ENCODE data around the gene OXNAD1. TPM values are rescaled to one million over a fixed set of nuclear protein-coding genes. Genes with fewer than 3 reads are reported as not detected.

Gene OXNAD1
- total RNA-seq, 1 donor from 2014 or later: 26.6 TPM

DNA sequence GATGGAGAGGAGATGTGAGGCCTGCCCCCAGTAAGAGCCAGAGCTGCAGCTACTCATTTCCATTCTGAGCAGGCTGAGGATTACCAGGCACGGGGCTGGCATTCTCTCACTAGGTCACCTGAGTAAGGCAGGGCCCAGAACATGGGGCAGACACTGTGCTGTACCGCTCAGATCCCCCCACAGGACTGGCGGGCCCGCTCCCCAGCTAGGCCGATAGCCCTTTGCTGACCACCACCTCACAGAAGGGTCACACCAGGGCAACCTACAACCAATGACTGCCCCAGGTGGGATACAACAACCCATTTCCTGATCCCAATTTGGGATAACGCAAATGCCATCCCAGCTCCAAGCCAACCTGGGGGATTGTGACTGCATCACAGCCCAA lies 52.5 kb downstream of the OXNAD1 start:
- H3K9ac ChIP-seq (ENCODE audit: low read depth in 1 of 3, low read length in 3 of 3): no peak overlapping the region
- peaks cover 16 to 48% (median 41%) of the 10 kb centered on the region in 3 donors for H3K36me3 ChIP-seq (ENCODE audit: control insufficient read depth in 3 of 3, insufficient read depth in 3 of 3, low read length in 3 of 3)
- peaks cover 7 to 15% (median 9%) of the 10 kb centered on the region in 3 donors for H3K4me1 ChIP-seq (ENCODE audit: control insufficient read depth in 3 of 3, insufficient read depth in 3 of 3, low read length in 3 of 3)
- no peak overlapping the region for H3K27ac ChIP-seq (ENCODE audit: low read depth, low read length)
- H3K27me3 ChIP-seq (ENCODE audit: control insufficient read depth in 3 of 3, insufficient read depth in 3 of 3, low read length in 3 of 3): no peaks in the 10 kb centered on the region
- H3K4me3 ChIP-seq (ENCODE audit: low read length in 3 of 3): no peak overlapping the region
- H3K9me3 ChIP-seq (ENCODE audit: control insufficient read depth in 3 of 3, low read length in 3 of 3): no peaks in the 10 kb centered on the region

DNA sequence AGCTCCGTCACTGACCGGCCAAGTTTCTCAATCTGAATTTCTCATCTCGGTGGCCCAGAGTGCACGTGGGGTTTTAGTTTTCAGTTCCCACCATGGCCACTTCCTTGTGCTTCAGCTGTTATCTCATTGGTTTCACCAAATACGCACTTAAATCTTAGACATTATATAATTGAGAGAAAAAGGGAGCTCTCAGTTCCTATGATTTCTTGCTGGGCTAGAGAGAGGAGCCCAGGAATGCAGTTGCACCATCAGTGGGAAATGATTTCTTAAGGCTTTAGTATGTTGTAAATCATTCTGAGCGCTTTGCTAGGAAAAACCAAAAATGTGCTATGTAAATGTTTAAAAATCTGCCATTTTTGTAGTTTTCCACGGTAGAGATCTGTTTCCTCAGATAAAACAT lies 53.2 kb downstream of the OXNAD1 start:
- H3K4me3 ChIP-seq (ENCODE audit: low read length in 3 of 3): no peak overlapping the region
- H3K4me1 ChIP-seq (ENCODE audit: control insufficient read depth in 3 of 3, insufficient read depth in 3 of 3, low read length in 3 of 3): peaks cover 3 to 14% (median 8%) of the 10 kb centered on the region in 3 donors
- no peak overlapping the region for H3K9ac ChIP-seq (ENCODE audit: low read depth in 1 of 3, low read length in 3 of 3)
- H3K27me3 ChIP-seq (ENCODE audit: control insufficient read depth in 3 of 3, insufficient read depth in 3 of 3, low read length in 3 of 3): no peaks in the 10 kb centered on the region
- H3K27ac ChIP-seq (ENCODE audit: low read depth, low read length): no peak overlapping the region
- H3K36me3 ChIP-seq (ENCODE audit: control insufficient read depth in 3 of 3, insufficient read depth in 3 of 3, low read length in 3 of 3): peaks cover 19 to 53% (median 42%) of the 10 kb centered on the region in 3 donors
- no peaks in the 10 kb centered on the region for H3K9me3 ChIP-seq (ENCODE audit: control insufficient read depth in 3 of 3, low read length in 3 of 3)

DNA sequence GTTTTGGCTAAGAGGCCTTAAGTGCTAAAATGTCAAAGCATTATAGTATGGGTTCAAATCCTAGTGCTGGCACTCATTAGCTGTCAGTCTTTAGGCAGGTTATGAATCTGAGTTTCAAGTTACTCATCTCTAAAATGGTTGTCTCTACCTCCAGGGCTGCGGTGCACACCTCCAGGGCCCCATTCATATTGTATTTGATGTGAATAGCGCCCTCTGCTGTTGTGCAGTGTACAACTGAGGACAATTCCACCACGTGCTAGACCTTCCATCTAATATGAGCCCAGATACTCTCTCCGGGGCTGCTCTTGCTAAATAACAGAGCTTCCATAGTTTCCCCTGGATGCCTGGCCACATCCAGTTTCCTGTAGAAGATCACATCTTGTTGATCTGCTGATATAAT lies 54.3 kb downstream of the OXNAD1 start:
- H3K4me1 ChIP-seq (ENCODE audit: control insufficient read depth in 3 of 3, insufficient read depth in 3 of 3, low read length in 3 of 3): peaks cover 0 to 14% (median under 1%) of the 10 kb centered on the region in 3 donors
- H3K36me3 ChIP-seq (ENCODE audit: control insufficient read depth in 3 of 3, insufficient read depth in 3 of 3, low read length in 3 of 3): peaks cover 26 to 53% (median 47%) of the 10 kb centered on the region in 3 donors
- H3K27ac ChIP-seq (ENCODE audit: low read depth, low read length): no peak overlapping the region

DNA sequence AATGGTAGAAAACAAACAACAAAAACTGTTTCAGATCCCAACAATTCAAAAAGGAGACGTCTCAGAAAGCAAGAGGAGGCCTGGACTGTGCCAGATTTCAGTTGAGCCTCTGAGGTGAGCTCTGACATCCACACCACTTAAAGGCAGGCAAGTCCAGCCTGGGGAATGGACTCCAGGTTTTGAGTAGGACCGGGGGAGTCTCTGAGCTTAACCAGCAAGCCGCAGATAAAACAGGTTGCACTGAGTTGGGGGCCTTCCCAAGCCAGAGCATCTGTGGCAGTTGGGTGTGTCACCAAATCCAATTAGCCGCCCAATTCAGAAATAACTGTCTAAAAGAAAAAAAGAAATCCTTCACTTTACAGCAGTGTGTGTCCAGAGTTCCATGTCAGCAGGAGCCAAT lies 54.7 kb downstream of the OXNAD1 start:
- Histone ChIP-seq H3K36me3 (ENCODE audit: control insufficient read depth in 3 of 3, insufficient read depth in 3 of 3, low read length in 3 of 3) (peaks cover 26 to 53% (median 47%) of the 10 kb centered on the region in 3 donors), H3K27me3 (ENCODE audit: control insufficient read depth in 3 of 3, insufficient read depth in 3 of 3, low read length in 3 of 3) (no peaks in the 10 kb centered on the region), H3K9ac (ENCODE audit: low read depth in 1 of 3, low read length in 3 of 3) (no peak overlapping the region), H3K4me3 (ENCODE audit: low read length in 3 of 3) (no peak overlapping the region), H3K27ac (ENCODE audit: low read depth, low read length) (no peak overlapping the region), H3K4me1 (ENCODE audit: control insufficient read depth in 3 of 3, insufficient read depth in 3 of 3, low read length in 3 of 3) (peaks cover 0 to 14% (median 0%) of the 10 kb centered on the region in 3 donors), H3K9me3 (ENCODE audit: control insufficient read depth in 3 of 3, low read length in 3 of 3) (no peaks in the 10 kb centered on the region)

More for the DNA sequence above, 54.3 kb downstream of the OXNAD1 start:
- Histone ChIP-seq H3K9me3 (ENCODE audit: control insufficient read depth in 3 of 3, low read length in 3 of 3) (no peaks in the 10 kb centered on the region), H3K9ac (ENCODE audit: low read depth in 1 of 3, low read length in 3 of 3) (no peak overlapping the region), H3K4me3 (ENCODE audit: low read length in 3 of 3) (no peak overlapping the region), H3K27me3 (ENCODE audit: control insufficient read depth in 3 of 3, insufficient read depth in 3 of 3, low read length in 3 of 3) (no peaks in the 10 kb centered on the region)

DNA sequence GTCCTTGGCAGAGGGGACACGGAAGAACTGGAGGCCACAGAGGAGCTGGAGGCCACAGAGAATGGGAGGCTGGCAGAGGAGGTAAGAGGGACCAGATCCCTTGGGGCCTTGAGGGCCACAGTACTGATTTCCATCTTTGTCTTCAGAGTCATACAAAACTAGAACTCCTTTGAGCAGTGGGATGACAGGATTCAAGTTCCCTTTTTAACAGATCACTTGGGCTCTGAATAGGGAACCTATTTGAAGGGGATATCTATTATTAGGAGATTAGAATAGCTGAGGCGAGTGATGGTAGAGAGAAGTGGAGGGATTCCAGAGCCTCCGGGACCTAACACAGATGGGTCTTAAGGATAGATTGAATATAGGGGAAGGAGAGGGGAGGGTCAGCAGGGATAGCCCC lies 55.7 kb downstream of the OXNAD1 start:
- Histone ChIP-seq H3K27ac (ENCODE audit: low read depth, low read length) (no peak overlapping the region), H3K27me3 (ENCODE audit: control insufficient read depth in 3 of 3, insufficient read depth in 3 of 3, low read length in 3 of 3) (no peaks in the 10 kb centered on the region), H3K4me3 (ENCODE audit: low read length in 3 of 3) (no peak overlapping the region), H3K9ac (ENCODE audit: low read depth in 1 of 3, low read length in 3 of 3) (no peak overlapping the region), H3K36me3 (ENCODE audit: control insufficient read depth in 3 of 3, insufficient read depth in 3 of 3, low read length in 3 of 3) (peaks cover 32 to 56% (median 54%) of the 10 kb centered on the region in 3 donors), H3K4me1 (ENCODE audit: control insufficient read depth in 3 of 3, insufficient read depth in 3 of 3, low read length in 3 of 3) (peaks cover 0 to 14% (median 0%) of the 10 kb centered on the region in 3 donors), H3K9me3 (ENCODE audit: control insufficient read depth in 3 of 3, low read length in 3 of 3) (no peaks in the 10 kb centered on the region)

DNA sequence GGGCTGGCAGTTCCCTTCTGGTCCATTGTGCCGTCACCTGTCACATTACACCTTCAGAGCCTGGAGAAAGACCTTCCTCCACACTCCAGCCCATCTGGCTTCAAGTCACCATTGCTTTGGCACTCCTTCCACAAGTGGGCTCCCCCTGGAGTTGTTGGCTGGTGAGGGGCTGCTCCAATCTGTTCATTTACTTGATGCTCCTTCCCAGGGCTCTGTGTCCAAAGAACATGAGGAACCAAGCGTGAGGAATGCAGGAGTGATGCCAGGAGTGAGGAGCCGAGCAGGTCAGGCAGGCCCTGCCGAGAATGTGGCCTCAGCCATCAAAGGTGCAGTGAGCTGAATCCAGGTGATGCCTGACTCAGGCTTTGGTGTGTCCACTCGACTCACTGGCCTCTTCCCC lies 57.2 kb downstream of the OXNAD1 start:
- Histone ChIP-seq H3K4me1 (ENCODE audit: control insufficient read depth in 3 of 3, insufficient read depth in 3 of 3, low read length in 3 of 3) (peaks cover 0 to 14% (median 0%) of the 10 kb centered on the region in 3 donors), H3K9me3 (ENCODE audit: control insufficient read depth in 3 of 3, low read length in 3 of 3) (no peaks in the 10 kb centered on the region), H3K27ac (ENCODE audit: low read depth, low read length) (no peak overlapping the region), H3K36me3 (ENCODE audit: control insufficient read depth in 3 of 3, insufficient read depth in 3 of 3, low read length in 3 of 3) (peaks cover 29 to 51% (median 47%) of the 10 kb centered on the region in 3 donors), H3K4me3 (ENCODE audit: low read length in 3 of 3) (no peak overlapping the region), H3K27me3 (ENCODE audit: control insufficient read depth in 3 of 3, insufficient read depth in 3 of 3, low read length in 3 of 3) (no peaks in the 10 kb centered on the region), H3K9ac (ENCODE audit: low read depth in 1 of 3, low read length in 3 of 3) (no peak overlapping the region)

DNA sequence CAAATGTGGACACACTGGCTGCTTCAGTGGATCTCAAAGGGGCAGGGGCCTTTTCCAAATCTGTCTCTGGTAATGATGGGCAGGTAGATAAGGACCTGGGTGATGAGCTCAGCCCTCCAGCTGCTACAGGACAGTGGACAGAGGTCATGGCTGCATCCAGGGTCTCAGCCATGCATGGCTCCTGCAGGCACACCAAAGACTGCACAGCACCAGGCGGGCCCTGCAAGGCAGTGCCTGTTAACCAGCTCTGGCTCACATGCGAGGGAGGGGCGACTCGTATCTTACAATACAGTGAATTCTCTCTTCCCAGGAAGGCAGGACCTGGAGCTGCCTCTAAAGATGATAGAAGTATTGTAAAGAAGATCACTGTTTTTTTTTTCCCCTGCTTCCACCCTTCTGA lies 58.7 kb downstream of the OXNAD1 start:
- Histone ChIP-seq H3K36me3 (ENCODE audit: control insufficient read depth in 3 of 3, insufficient read depth in 3 of 3, low read length in 3 of 3) (peaks cover 29 to 47% (median 40%) of the 10 kb centered on the region in 3 donors), H3K9ac (ENCODE audit: low read depth in 1 of 3, low read length in 3 of 3) (no peak overlapping the region), H3K9me3 (ENCODE audit: control insufficient read depth in 3 of 3, low read length in 3 of 3) (no peaks in the 10 kb centered on the region), H3K27ac (ENCODE audit: low read depth, low read length) (no peak overlapping the region), H3K4me1 (ENCODE audit: control insufficient read depth in 3 of 3, insufficient read depth in 3 of 3, low read length in 3 of 3) (peaks cover 0 to 14% (median 0%) of the 10 kb centered on the region in 3 donors), H3K27me3 (ENCODE audit: control insufficient read depth in 3 of 3, insufficient read depth in 3 of 3, low read length in 3 of 3) (no peaks in the 10 kb centered on the region), H3K4me3 (ENCODE audit: low read length in 3 of 3) (no peak overlapping the region)

DNA sequence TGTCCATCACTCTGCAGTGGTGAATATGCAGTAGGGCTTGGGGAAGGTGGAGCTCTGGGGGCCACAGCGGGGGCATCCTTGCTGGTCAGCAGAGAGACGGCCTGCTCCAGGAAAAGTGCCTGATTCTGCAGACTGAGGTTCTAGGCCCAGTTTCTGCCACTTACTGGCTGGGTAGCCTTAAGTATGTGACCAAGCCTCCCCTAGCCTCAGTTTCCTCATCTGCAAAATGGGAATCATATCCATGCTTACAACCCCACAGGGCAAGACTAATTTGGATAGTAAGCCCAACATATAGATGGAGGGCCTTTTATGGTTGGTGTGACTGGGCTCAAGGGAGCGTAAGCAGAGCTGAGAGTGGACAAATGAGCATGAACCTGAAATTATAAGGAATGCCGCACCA lies 60.8 kb downstream of the OXNAD1 start:
- Histone ChIP-seq H3K27me3 (ENCODE audit: control insufficient read depth in 3 of 3, insufficient read depth in 3 of 3, low read length in 3 of 3) (no peaks in the 10 kb centered on the region), H3K4me3 (ENCODE audit: low read length in 3 of 3) (no peak overlapping the region), H3K9ac (ENCODE audit: low read depth in 1 of 3, low read length in 3 of 3) (no peak overlapping the region), H3K9me3 (ENCODE audit: control insufficient read depth in 3 of 3, low read length in 3 of 3) (no peaks in the 10 kb centered on the region), H3K27ac (ENCODE audit: low read depth, low read length) (no peak overlapping the region), H3K36me3 (ENCODE audit: control insufficient read depth in 3 of 3, insufficient read depth in 3 of 3, low read length in 3 of 3) (peaks cover 29 to 37% (median 36%) of the 10 kb centered on the region in 3 donors), H3K4me1 (ENCODE audit: control insufficient read depth in 3 of 3, insufficient read depth in 3 of 3, low read length in 3 of 3) (peaks cover 0 to 22% (median 3%) of the 10 kb centered on the region in 3 donors)

DNA sequence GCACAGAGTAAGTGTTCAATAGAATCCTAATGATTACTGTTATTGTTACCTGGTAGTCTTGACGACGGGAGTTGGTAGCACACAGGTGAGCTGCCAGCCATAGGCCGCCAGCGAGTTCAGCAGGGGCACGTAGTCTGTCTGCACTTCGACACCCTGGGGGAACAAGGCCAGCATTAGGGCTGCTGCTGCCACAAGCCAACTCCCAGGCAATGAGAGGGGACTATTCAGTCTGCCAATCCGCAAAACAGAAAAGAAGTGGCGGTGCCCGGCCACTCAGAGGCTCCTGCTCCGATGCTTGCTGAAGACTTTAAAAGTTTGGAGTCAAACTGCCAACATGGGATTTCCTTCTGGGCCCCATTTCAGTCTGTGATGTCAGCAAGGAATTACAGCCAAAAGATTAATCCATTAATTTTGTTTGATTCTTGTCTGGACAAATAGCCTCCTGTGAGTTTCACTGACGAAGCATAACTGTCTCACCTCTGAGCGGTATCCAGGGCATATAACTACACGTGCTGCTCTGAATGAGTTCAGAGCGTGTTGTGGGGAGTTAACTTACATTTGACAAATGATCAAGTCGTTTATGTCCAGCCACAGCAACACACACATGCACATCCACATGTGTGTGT lies 61.8 kb downstream of the OXNAD1 start:
- no peak overlapping the region for H3K9ac ChIP-seq (ENCODE audit: low read depth in 1 of 3, low read length in 3 of 3)
- no peaks in the 10 kb centered on the region for H3K9me3 ChIP-seq (ENCODE audit: control insufficient read depth in 3 of 3, low read length in 3 of 3)
- no peak overlapping the region for H3K27ac ChIP-seq (ENCODE audit: low read depth, low read length)
- peaks cover 0 to 14% (median 3%) of the 10 kb centered on the region in 3 donors for H3K4me1 ChIP-seq (ENCODE audit: control insufficient read depth in 3 of 3, insufficient read depth in 3 of 3, low read length in 3 of 3)
- H3K27me3 ChIP-seq (ENCODE audit: control insufficient read depth in 3 of 3, insufficient read depth in 3 of 3, low read length in 3 of 3): no peaks in the 10 kb centered on the region
- H3K4me3 ChIP-seq (ENCODE audit: low read length in 3 of 3): no peak overlapping the region
- peaks cover 29% of the 10 kb centered on the region in 3 donors for H3K36me3 ChIP-seq (ENCODE audit: control insufficient read depth in 3 of 3, insufficient read depth in 3 of 3, low read length in 3 of 3)

DNA sequence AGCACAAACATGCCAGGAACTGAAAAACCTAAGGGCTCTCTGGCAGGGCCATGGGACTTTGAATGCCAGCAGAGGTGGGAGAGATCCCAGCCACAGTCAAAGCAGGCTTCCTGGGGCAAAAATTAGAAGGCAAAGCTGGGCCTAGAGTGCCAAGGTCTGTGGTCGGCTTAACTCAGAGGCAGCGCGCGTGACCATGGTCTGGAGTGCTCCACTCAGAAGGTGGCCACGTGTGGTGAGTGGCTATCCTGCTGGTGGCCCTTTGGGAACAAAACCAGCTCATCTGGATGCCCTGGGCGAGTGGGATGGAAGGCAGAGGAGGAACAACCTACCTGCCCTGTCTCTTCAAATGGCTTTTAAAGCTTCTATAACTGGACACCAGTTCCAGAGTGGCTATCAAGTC lies 63.1 kb downstream of the OXNAD1 start:
- Histone ChIP-seq H3K36me3 (ENCODE audit: control insufficient read depth in 3 of 3, insufficient read depth in 3 of 3, low read length in 3 of 3) (peaks cover 18 to 21% (median 20%) of the 10 kb centered on the region in 3 donors), H3K9ac (ENCODE audit: low read depth in 1 of 3, low read length in 3 of 3) (no peak overlapping the region), H3K27me3 (ENCODE audit: control insufficient read depth in 3 of 3, insufficient read depth in 3 of 3, low read length in 3 of 3) (no peaks in the 10 kb centered on the region), H3K4me3 (ENCODE audit: low read length in 3 of 3) (no peak overlapping the region), H3K9me3 (ENCODE audit: control insufficient read depth in 3 of 3, low read length in 3 of 3) (no peaks in the 10 kb centered on the region), H3K4me1 (ENCODE audit: control insufficient read depth in 3 of 3, insufficient read depth in 3 of 3, low read length in 3 of 3) (peaks cover 0 to 8% (median 3%) of the 10 kb centered on the region in 3 donors), H3K27ac (ENCODE audit: low read depth, low read length) (no peak overlapping the region)
